ENCODE data around the gene MCRS1. TPM values are rescaled to one million over a fixed set of nuclear protein-coding genes. Genes with fewer than 3 reads are reported as not detected.

The MCRS1 gene
- total RNA-seq, 1 donor from 2014 or later = 61.8 TPM

DNA sequence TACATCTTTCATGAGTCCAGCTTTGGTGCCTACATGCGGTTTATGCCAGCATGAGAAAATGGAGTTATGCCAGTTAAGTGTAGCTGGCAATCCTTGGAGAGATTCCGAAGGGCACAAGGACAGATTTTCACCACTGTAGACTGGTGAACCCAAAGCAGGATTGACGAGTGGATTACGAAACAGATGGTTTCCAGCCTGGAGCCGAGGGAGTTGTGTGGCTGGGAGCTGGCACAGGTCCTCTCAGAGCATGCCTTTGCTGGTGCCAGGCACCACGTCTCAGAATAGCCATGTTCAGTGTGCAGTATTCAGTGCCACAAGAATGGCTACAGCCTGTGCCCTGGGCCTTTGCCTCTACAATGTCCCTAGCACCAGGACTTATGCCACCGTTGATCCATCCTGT, 15.9 kb downstream of the MCRS1 start:
- Mint-ChIP-seq H3K4me3 (no peak overlapping the region), H3K4me1 (ENCODE audit: unreplicated experiment) (peaks cover 6% of the 10 kb centered on the region), H3K36me3 (no peaks in the 10 kb centered on the region), H3K27ac (no peak overlapping the region), H3K9me3 (no peaks in the 10 kb centered on the region), H3K27me3 (peaks cover 48% of the 10 kb centered on the region)
- no peak for DNase-seq (ENCODE audit: extremely low spot score, unreplicated experiment)
- TF ChIP-seq CTCF (conservative IDR thresholded peaks at IDR 0.05) = no peak

- DNase-seq (ENCODE audit: extremely low spot score, unreplicated experiment) = no peak
- no peaks in the 10 kb centered on the region for H3K9me3 Mint-ChIP-seq
- H3K4me1 Mint-ChIP-seq (ENCODE audit: unreplicated experiment) = peaks cover 6% of the 10 kb centered on the region
- H3K27me3 Mint-ChIP-seq = peaks cover 56% of the 10 kb centered on the region
- H3K36me3 Mint-ChIP-seq = no peaks in the 10 kb centered on the region
- TF ChIP-seq CTCF (conservative IDR thresholded peaks at IDR 0.05) = no peak
- no peak overlapping the region for H3K4me3 Mint-ChIP-seq
- H3K27ac Mint-ChIP-seq = no peak overlapping the region
Measured at GRCh38 chr12:49550693-49551252, 17.2 kb downstream of the MCRS1 start.

DNA sequence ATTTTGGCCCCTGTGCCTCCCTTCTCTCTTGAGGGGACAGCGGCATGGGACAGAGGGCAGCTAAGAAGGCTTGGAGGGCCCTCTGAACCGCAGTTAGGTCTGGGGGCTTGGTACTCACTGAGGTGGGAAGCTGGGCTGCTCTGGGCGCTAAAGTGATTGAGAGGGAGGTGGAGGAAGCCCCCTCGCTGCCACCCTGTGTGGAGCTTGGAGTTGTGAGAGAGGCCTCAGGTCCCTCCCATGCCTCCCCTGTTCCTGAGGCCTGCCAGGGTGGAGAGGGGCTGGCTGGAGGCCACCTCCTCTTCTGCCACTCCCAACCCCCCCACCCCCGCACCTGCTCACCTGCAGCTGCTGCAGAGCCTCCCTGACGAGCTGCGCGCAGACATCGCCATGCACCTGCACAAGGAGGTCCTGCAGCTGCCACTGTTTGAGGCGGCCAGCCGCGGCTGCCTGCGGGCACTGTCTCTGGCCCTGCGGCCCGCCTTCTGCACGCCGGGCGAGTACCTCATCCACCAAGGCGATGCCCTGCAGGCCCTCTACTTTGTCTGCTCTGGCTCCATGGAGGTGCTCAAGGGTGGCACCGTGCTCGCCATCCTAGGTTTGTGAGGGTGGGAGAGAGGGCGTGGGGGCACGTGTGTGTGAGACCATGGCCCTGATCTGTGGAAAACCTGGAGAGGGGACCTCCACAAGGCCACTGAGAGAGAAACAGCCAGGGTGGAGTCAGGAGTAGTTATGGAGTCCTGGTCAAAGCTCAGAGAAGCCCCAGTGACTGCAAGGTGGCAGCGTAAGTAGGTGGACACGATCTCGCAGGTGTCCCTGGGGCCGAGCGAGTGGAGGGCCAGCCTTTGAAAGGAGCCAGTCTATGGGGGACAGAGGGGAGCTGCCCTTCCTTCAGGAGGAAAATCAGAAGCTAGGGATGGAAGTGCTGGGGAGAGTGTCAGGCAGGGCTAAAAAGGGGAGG, 17.9 kb downstream of the MCRS1 start:
- Mint-ChIP-seq H3K27me3 (peaks cover 62% of the 10 kb centered on the region), H3K27ac (no peak overlapping the region), H3K4me3 (no peak overlapping the region), H3K4me1 (ENCODE audit: unreplicated experiment) (peaks cover 6% of the 10 kb centered on the region), H3K36me3 (no peaks in the 10 kb centered on the region), H3K9me3 (no peaks in the 10 kb centered on the region)
- TF ChIP-seq CTCF (conservative IDR thresholded peaks at IDR 0.05) = no peak
- no peak for DNase-seq (ENCODE audit: extremely low spot score, unreplicated experiment)

DNA sequence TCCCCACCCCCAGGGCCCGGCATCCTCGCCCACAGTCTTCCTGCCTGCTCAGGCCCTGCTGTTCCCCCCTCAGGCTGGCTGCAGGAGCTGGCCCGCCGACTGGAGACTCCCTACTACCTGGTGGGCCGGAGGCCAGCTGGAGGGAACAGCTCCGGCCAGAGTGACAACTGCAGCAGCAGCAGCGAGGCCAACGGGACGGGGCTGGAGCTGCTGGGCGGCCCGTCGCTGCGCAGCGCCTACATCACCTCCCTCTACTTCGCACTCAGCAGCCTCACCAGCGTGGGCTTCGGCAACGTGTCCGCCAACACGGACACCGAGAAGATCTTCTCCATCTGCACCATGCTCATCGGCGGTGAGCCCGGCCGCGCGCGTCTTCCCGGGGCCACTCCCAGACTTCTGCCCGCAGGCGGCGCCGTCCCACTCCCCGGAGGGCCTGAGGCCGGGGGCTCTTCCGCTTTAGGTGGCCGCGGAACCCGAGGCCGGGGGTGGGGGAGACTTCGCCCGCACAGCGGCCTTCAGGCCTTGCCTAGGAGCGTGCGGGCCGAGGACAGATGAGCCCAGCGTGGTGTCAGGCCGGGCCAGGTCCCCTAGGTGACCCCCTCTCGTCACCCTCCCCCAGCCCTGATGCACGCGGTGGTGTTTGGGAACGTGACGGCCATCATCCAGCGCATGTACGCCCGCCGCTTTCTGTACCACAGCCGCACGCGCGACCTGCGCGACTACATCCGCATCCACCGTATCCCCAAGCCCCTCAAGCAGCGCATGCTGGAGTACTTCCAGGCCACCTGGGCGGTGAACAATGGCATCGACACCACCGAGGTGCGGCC, 18.9 kb downstream of the MCRS1 start:
- DNase-seq (ENCODE audit: extremely low spot score, unreplicated experiment) = no peak
- no peak overlapping the region for H3K27ac Mint-ChIP-seq
- H3K4me3 Mint-ChIP-seq = no peak overlapping the region
- no peaks in the 10 kb centered on the region for H3K9me3 Mint-ChIP-seq
- peaks cover 6% of the 10 kb centered on the region for H3K4me1 Mint-ChIP-seq (ENCODE audit: unreplicated experiment)
- no peaks in the 10 kb centered on the region for H3K36me3 Mint-ChIP-seq
- peaks cover 71% of the 10 kb centered on the region for H3K27me3 Mint-ChIP-seq
- no peak for TF ChIP-seq CTCF (conservative IDR thresholded peaks at IDR 0.05)

GRCh38 chr12:49548481-49548821, 19.5 kb downstream of the MCRS1 start:
- DNase-seq (ENCODE audit: extremely low spot score, unreplicated experiment) = no peak
- Mint-ChIP-seq H3K9me3 (no peaks in the 10 kb centered on the region), H3K27me3 (peaks cover 74% of the 10 kb centered on the region), H3K36me3 (no peaks in the 10 kb centered on the region), H3K4me3 (no peak overlapping the region), H3K27ac (no peak overlapping the region), H3K4me1 (ENCODE audit: unreplicated experiment) (peaks cover 3% of the 10 kb centered on the region)
- TF ChIP-seq CTCF (conservative IDR thresholded peaks at IDR 0.05) = no peak
